NCI-H446 treated with DMSO at 0.1 percent for 48 hours (cell line): Measurements from ENCODE around the gene RMDN3.

Experiments
- DNase-seq: peaks from one replicate; lab custom pipeline; 2025; lab: John Stamatoyannopoulos, UW

RMDN3 gene

GRCh38 chr15:40754883-40755811 lies at the start of gene RMDN3:
TSS of gene RMDN3 (minus strand) at chr15:40755254. CDS start at chr15:40754783, 471 bp downstream.
- peak; percentile 83 for DNase-seq

GRCh38 chr15:40803688-40804087 lies 48.6 kb upstream of the RMDN3 start:
- no peak for DNase-seq

- DNase-seq = no peak
Observed at GRCh38 chr15:40803076-40803475, 48.0 kb upstream of the RMDN3 start.

- no peak for DNase-seq
Observed at GRCh38 chr15:40799523-40799922, 44.5 kb upstream of the RMDN3 start.

GRCh38 chr15:40796512-40796911 lies 41.5 kb upstream of the RMDN3 start:
- DNase-seq = no peak

GRCh38 chr15:40796041-40796440 lies 41.0 kb upstream of the RMDN3 start:
- DNase-seq = no peak

- no peak for DNase-seq
Observed at GRCh38 chr15:40793216-40793989, 38.3 kb upstream of the RMDN3 start.

GRCh38 chr15:40792394-40792793 lies 37.3 kb upstream of the RMDN3 start:
- DNase-seq = no peak

GRCh38 chr15:40790718-40791117 lies 35.7 kb upstream of the RMDN3 start:
- no peak for DNase-seq

GRCh38 chr15:40789999-40790398 lies 34.9 kb upstream of the RMDN3 start:
- DNase-seq = no peak

GRCh38 chr15:40789119-40789518 lies 34.1 kb upstream of the RMDN3 start:
- no peak for DNase-seq

GRCh38 chr15:40787991-40788390 lies 32.9 kb upstream of the RMDN3 start:
- DNase-seq = no peak

GRCh38 chr15:40787344-40787841 lies 32.3 kb upstream of the RMDN3 start:
- DNase-seq = no peak

- DNase-seq = no peak
Observed at GRCh38 chr15:40785814-40786213, 30.8 kb upstream of the RMDN3 start.

GRCh38 chr15:40785164-40785563 lies 30.1 kb upstream of the RMDN3 start:
- DNase-seq = no peak

GRCh38 chr15:40782609-40783227 lies 27.7 kb upstream of the RMDN3 start:
- no peak for DNase-seq

- DNase-seq = no peak
Observed at GRCh38 chr15:40776537-40777141, 21.6 kb upstream of the RMDN3 start.

- DNase-seq = no peak
Observed at GRCh38 chr15:40775740-40776536, 20.9 kb upstream of the RMDN3 start.

GRCh38 chr15:40775007-40775406 lies 20.0 kb upstream of the RMDN3 start:
- no peak for DNase-seq

GRCh38 chr15:40773902-40774301 lies 18.8 kb upstream of the RMDN3 start:
- no peak for DNase-seq

- DNase-seq = no peak
Observed at GRCh38 chr15:40773496-40773895, 18.4 kb upstream of the RMDN3 start.
